H7 (cell line): ENCODE data around the gene SLC37A3. TPM values are rescaled to one million over a fixed set of nuclear protein-coding genes. Genes with fewer than 3 reads are reported as not detected.

Experiments
- DNase-seq: peaks from one replicate; pipeline ENCODE4 v3.0.0; 2012
- H3K27me3 ChIP-seq: 2 replicates; pipeline ENCODE4 v1.6.0; 2011; ENCODE audit warnings: mild to moderate bottlenecking, low read length; ENCODE audit not compliant: control insufficient read depth, insufficient read depth
- H3K36me3 ChIP-seq: replicated peaks from 2 replicates; pipeline ENCODE4 v1.5.1; 2011; ENCODE audit warnings: low read length; ENCODE audit not compliant: control insufficient read depth, insufficient read depth
- H3K4me3 ChIP-seq: 2 replicates; pipeline ENCODE4 v1.5.1; 2011; ENCODE audit warnings: low read depth, mild to moderate bottlenecking, control low read depth, low read length, moderate library complexity; ENCODE audit not compliant: insufficient read depth
- total RNA-seq: library from RNA; depleted of rRNA; stranded (reverse); fragments of >200 nt; shearing (Covaris generic); gene quantifications from 2 replicates; pipeline ENCODE4 v1.2.3, GENCODE V29; 2014; rRNA removed

The SLC37A3 gene
- total RNA-seq, 1 experiment from 2014 or later, result 40.1 TPM

DNA sequence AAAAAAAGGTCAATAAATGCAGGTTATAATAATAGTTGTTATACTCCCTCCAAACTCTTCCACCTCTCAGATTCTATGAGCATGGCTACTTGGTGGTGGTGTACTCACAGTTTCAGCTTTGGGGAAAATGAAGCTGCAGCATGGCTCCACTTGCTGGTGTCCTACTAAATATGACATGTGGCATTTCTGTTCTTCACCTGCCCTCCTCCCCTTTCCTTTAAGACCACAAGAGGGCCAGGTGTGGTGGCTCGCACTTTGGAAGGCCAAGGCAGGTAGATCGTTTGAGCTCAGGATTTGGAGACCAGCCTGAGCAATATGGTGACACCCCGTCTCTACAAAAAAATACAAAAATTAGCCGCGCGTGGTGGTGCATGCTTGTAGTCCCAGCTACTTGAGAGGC is 101.1 kb downstream of the SLC37A3 start:
- H3K36me3 ChIP-seq, result no peaks in the 10 kb centered on the region
- no peak for DNase-seq
- no peaks in the 10 kb centered on the region for H3K27me3 ChIP-seq

GRCh38 chr7:140295224-140295738 is 103.0 kb downstream of the SLC37A3 start:
- H3K36me3 ChIP-seq, result no peaks in the 10 kb centered on the region
- no peak overlapping the region for H3K4me3 ChIP-seq
- no peak for DNase-seq
- no peaks in the 10 kb centered on the region for H3K27me3 ChIP-seq

More for the DNA sequence above, 101.1 kb downstream of the SLC37A3 start:
- H3K4me3 ChIP-seq, result no peak overlapping the region

GRCh38 chr7:140294454-140294853 is 103.9 kb downstream of the SLC37A3 start:
- no peaks in the 10 kb centered on the region for H3K27me3 ChIP-seq
- no peaks in the 10 kb centered on the region for H3K36me3 ChIP-seq
- no peak for DNase-seq
- no peak overlapping the region for H3K4me3 ChIP-seq

- no peak for DNase-seq
- Histone ChIP-seq H3K4me3 (no peak overlapping the region), H3K27me3 (no peaks in the 10 kb centered on the region), H3K36me3 (no peaks in the 10 kb centered on the region)
Observed at GRCh38 chr7:140292438-140292837, 105.9 kb downstream of the SLC37A3 start.

DNA sequence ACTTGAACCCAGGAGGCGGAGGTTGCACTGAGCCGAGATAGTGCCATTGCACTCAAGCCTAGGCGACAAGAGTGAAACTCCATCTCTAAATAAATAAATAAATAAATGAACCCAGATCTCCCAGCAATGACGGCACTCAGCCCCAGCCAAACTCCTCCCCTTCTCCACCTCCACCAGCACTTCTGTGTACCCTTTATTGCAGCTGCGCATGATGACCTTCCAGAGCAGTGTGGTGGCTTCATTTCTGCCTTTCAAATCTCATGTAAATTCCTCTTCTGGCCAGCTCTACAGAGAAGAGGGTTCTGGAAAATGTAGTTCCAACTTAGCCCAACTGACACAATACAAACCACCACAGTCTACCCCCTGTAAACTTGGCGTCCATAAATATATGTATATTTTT is 108.5 kb downstream of the SLC37A3 start:
- DNase-seq, result no peak
- Histone ChIP-seq H3K36me3 (no peaks in the 10 kb centered on the region), H3K4me3 (no peak overlapping the region), H3K27me3 (no peaks in the 10 kb centered on the region)

- H3K27me3 ChIP-seq, result no peaks in the 10 kb centered on the region
- no peak overlapping the region for H3K4me3 ChIP-seq
- no peaks in the 10 kb centered on the region for H3K36me3 ChIP-seq
- no peak for DNase-seq
Observed at GRCh38 chr7:140287988-140288387, 110.3 kb downstream of the SLC37A3 start.

GRCh38 chr7:140285938-140286337 is 112.4 kb downstream of the SLC37A3 start:
- Histone ChIP-seq H3K27me3 (no peaks in the 10 kb centered on the region), H3K4me3 (no peak overlapping the region), H3K36me3 (no peaks in the 10 kb centered on the region)
- DNase-seq, result no peak

DNA sequence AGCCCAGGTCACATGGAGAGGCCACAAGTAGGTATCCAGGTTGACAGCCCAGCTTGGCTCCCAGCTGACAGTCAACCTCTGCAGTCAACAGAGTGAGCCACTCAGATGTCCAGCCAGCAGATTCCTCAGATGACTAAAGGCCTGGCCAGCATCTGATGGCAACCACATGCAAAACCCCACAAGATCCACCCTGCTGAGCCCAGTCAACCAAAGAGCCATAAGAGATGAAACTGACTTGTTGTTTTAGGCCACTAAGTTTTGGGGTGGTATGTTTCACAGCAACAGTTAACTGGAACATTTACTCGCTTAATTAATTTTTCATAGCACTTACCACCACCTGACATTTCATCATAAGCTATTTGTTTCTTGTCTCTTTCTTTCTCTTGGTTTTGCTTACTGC is 114.3 kb downstream of the SLC37A3 start:
- Histone ChIP-seq H3K27me3 (no peaks in the 10 kb centered on the region), H3K36me3 (no peaks in the 10 kb centered on the region), H3K4me3 (no peak overlapping the region)
- no peak for DNase-seq

Other genes with a start within 250 kb of the SLC37A3 start
- gene KDM7A, start 221.5 kb downstream of the SLC37A3 start, total RNA-seq, result 5.5 and 7.1 TPM in 2 replicates
- 2.3 and 3.8 TPM in 2 replicates for gene RAB19, start 5.5 kb upstream of the SLC37A3 start, total RNA-seq
- 80.5 and 108 TPM in 2 replicates for gene MKRN1, start 81.0 kb upstream of the SLC37A3 start, total RNA-seq
- gene DENND2A, start 242.3 kb upstream of the SLC37A3 start, total RNA-seq, result 10.1 and 11.9 TPM in 2 replicates